ENCODE results near the gene GALK2.
"Not testable (repeated sequence)": the region's sequence is repeated elsewhere in the genome, so short reads cannot be mapped to it uniquely, and the experiment has no call there.

GALK2 gene

DNA sequence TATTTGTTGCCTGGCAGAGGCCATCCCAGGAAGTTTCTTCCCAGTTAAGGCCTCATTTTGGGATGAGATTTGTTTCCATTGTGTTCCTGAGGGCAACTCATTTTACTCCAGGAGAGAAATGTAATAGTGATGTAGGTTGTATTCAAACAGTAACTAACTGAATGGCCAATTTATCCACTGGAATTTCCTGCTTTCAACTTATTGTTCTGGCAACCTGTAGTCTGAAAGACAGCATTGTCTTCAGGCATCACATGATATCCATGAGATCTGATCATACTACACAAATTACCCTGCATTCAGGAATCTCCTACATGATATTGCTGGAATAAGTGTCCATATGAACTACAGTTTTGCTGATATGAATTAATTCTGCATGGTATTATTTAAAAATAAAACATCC lies 173.5 kb downstream of the GALK2 start:
- DNase-seq (ENCODE audit: low read depth): no peak

- DNase-seq (ENCODE audit: low read depth): not testable (repeated sequence)
These were observed 184.4 kb downstream of the GALK2 start for GRCh38 chr15:49354439-49354838.

- DNase-seq (ENCODE audit: low read depth): no peak
These were observed 191.3 kb downstream of the GALK2 start for GRCh38 chr15:49361370-49361769.

DNA sequence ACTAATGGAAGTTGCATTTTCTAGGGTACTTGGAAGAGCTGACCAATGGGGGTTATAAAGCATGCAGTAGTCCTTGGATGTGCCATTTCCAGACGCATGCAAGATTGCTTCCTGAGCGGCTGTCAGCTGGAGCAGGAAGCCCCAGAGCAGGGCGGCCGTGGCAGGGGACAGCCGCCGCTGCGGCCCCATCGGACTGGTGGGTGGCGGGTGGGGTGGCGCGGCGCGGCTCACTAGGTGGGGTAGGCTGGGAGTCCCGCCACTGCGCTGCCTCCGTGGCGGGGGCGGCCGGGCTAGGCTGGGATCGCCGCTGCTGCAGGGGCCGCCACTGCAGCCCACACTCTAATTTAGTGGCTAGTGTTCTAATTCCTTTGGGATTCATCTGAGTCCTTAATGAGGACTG lies 196.4 kb downstream of the GALK2 start:
- no peak for DNase-seq (ENCODE audit: low read depth)

DNA sequence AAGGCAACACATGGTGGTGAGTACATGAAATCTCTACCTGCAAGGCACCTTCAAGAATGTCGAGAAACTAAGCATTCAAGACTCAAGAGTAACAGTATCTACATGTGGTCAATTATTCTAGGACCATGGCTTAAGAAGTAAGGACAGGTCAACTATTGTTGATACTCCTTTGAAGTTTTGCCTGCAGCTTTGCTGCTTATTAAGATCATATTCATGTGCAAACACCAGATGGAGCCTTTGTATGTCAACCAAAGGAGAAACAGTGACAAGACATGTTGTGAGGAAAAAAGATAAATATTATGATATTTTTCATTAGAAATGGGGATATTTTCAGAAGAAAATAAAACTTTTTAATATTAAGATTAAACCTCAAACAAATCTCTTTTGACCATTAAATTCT lies 200.7 kb downstream of the GALK2 start:
- DNase-seq (ENCODE audit: low read depth): no peak

GRCh38 chr15:49372366-49372765 lies 202.3 kb downstream of the GALK2 start:
- DNase-seq (ENCODE audit: low read depth): no peak

DNA sequence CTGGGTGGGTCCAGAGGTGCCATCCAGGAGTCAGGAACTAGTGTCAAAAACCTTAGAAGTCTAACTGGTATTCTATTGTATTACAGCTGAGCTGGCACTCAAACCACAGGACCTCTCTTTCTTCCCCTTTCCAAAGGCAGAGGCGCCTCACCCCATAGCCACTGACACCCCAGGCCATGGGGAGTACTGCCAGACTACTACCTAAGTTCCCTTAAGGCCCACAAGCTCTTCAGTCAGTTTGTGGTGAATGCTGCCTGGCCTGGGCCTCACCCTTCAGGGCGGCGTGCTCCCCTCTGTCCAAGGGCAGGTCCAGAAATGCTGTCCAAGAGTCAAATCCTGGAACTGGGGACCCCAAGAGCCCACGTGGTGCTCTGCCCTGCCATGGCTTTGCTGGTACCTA lies 209.9 kb downstream of the GALK2 start:
- no peak for DNase-seq (ENCODE audit: low read depth)

GRCh38 chr15:49380912-49381311 lies 210.9 kb downstream of the GALK2 start:
- no peak for DNase-seq (ENCODE audit: low read depth)
